ENCODE measurements around the gene CASZ1. TPM values are rescaled to one million over a fixed set of nuclear protein-coding genes. Genes with fewer than 3 reads are reported as not detected.

Gene CASZ1
- total RNA-seq, 1 donor from 2014 or later: 9.2 TPM

- Histone ChIP-seq H3K36me3 (ENCODE audit: control insufficient read depth, insufficient read depth, low read length) (peaks cover 26% of the 10 kb centered on the region), H3K4me3 (ENCODE audit: low read depth, low read length) (no peak overlapping the region), H3K27me3 (ENCODE audit: control insufficient read depth, insufficient read depth, low read length) (no peaks in the 10 kb centered on the region)
- FAIRE-seq: no peak
- no peak for DNase-seq (ENCODE audit: low read depth)
- TF ChIP-seq CTCF (IDR thresholded peaks at IDR 0.05; ENCODE audit: insufficient read depth, low read length, severe bottlenecking): no peak
Measured at GRCh38 chr1:10642403-10643080, 153.9 kb downstream of the CASZ1 start.

- H3K4me3 ChIP-seq (ENCODE audit: low read depth, low read length): no peak overlapping the region
- DNase-seq (ENCODE audit: low read depth): no peak
- no peaks in the 10 kb centered on the region for H3K27me3 ChIP-seq (ENCODE audit: control insufficient read depth, insufficient read depth, low read length)
- FAIRE-seq: no peak
- H3K36me3 ChIP-seq (ENCODE audit: control insufficient read depth, insufficient read depth, low read length): peaks cover 24% of the 10 kb centered on the region
- TF ChIP-seq CTCF (IDR thresholded peaks at IDR 0.05; ENCODE audit: insufficient read depth, low read length, severe bottlenecking): no peak
Measured at GRCh38 chr1:10641976-10642375, 154.5 kb downstream of the CASZ1 start.

GRCh38 chr1:10640843-10641553, 155.4 kb downstream of the CASZ1 start:
- TF ChIP-seq CTCF (IDR thresholded peaks at IDR 0.05; ENCODE audit: insufficient read depth, low read length, severe bottlenecking): no peak
- Histone ChIP-seq H3K27me3 (ENCODE audit: control insufficient read depth, insufficient read depth, low read length) (no peaks in the 10 kb centered on the region), H3K4me3 (ENCODE audit: low read depth, low read length) (no peak overlapping the region), H3K36me3 (ENCODE audit: control insufficient read depth, insufficient read depth, low read length) (peaks cover 24% of the 10 kb centered on the region)
- no peak for DNase-seq (ENCODE audit: low read depth)
- no peak for FAIRE-seq

GRCh38 chr1:10639775-10640578, 156.5 kb downstream of the CASZ1 start:
- Histone ChIP-seq H3K4me3 (ENCODE audit: low read depth, low read length) (no peak overlapping the region), H3K27me3 (ENCODE audit: control insufficient read depth, insufficient read depth, low read length) (no peaks in the 10 kb centered on the region), H3K36me3 (ENCODE audit: control insufficient read depth, insufficient read depth, low read length) (peaks cover 20% of the 10 kb centered on the region)
- DNase-seq (ENCODE audit: low read depth) (no peak), FAIRE-seq (no peak)
- TF ChIP-seq CTCF (IDR thresholded peaks at IDR 0.05; ENCODE audit: insufficient read depth, low read length, severe bottlenecking): no peak

- DNase-seq (ENCODE audit: low read depth): no peak
- no peak for TF ChIP-seq CTCF (IDR thresholded peaks at IDR 0.05; ENCODE audit: insufficient read depth, low read length, severe bottlenecking)
- H3K4me3 ChIP-seq (ENCODE audit: low read depth, low read length): no peak overlapping the region
- no peaks in the 10 kb centered on the region for H3K27me3 ChIP-seq (ENCODE audit: control insufficient read depth, insufficient read depth, low read length)
- no peak for FAIRE-seq
- H3K36me3 ChIP-seq (ENCODE audit: control insufficient read depth, insufficient read depth, low read length): peaks cover 19% of the 10 kb centered on the region
Measured at GRCh38 chr1:10639011-10639774, 157.3 kb downstream of the CASZ1 start.

All from bronchial epithelial cell (primary cell).